HepG2 (cell line): ENCODE results near the gene ACSS3. TPM values are rescaled to one million over a fixed set of nuclear protein-coding genes. Genes with fewer than 3 reads are reported as not detected.

ENCODE experiments used
- ATAC-seq: fragments of 200-7000 bp; cut with Tn5 transposase; 3 replicates; pipeline ENCODE4 v1.9.1; 2020; ENCODE audit warnings: mild to moderate bottlenecking, moderate library complexity
- BruUV-seq: library from RNA; stranded (reverse); fragments of 400-500 nt; replicated peaks from 2 replicates; lab custom pipeline; 2021; lab: Mats Ljungman, UMichigan
- CTCF ChIA-PET: fragments of 300-600 bp; formaldehyde crosslinking; extraction: SDS; loops from one replicate; lab custom pipeline; 2021; ENCODE audit warnings: low total read pairs, inconsistent platforms, low intra/inter-chr PET ratio; lab: Yijun Ruan, JAX
- POLR2A ChIA-PET: fragments of 350-600 bp; sonication (Branson Sonifier 250); formaldehyde crosslinking; loops from one replicate; lab custom pipeline; 2020; ENCODE audit warnings: antibody characterized with exemption, inconsistent platforms; lab: Yijun Ruan, JAX
- DNase-seq: peaks from one replicate; pipeline ENCODE4 v3.0.0-alpha.2; 2015; ENCODE audit warnings: low spot score
- FAIRE-seq: peaks from 3 replicates; lab custom pipeline; 2011; peaks lifted over from hg19 to GRCh38; lab: Jason Lieb, UNC
- H2AFZ ChIP-seq: one replicate; pipeline ENCODE4 v1.6.1; 2011; ENCODE audit warnings: low read length, inconsistent platforms
- H3K27ac ChIP-seq: fragments of 300-600 bp; 3 replicates; pipeline ENCODE4 v1.8.0; 2011; ENCODE audit warnings: mixed run types, mild to moderate bottlenecking, mixed read lengths, low read length, inconsistent platforms; ENCODE audit not compliant: insufficient read depth; ENCODE audit errors: extremely low read length
- H3K27me3 ChIP-seq, 2 experiments: fragments of 200-600 bp in 1 of 2; 2 replicates in 1 of 2; 3 replicates in 1 of 2; pipeline versions ENCODE4 v1.6.0 to v1.8.0; 2011; ENCODE audit warnings: low read length in 2 of 2, mild to moderate bottlenecking in 2 of 2, moderate library complexity in 2 of 2, inconsistent platforms in 1 of 2; ENCODE audit not compliant: insufficient read depth in 2 of 2, control insufficient read depth in 1 of 2
- H3K36me3 ChIP-seq, 2 experiments: fragments of 200-600 bp in 1 of 2; replicated peaks in 1 of 2; 2 replicates in 1 of 2; 3 replicates in 1 of 2; pipeline versions ENCODE4 v1.5.1 to v1.8.0; 2011; ENCODE audit warnings: low read length in 2 of 2, inconsistent platforms in 1 of 2; ENCODE audit not compliant: insufficient read depth in 2 of 2, control insufficient read depth in 1 of 2
- H3K4me1 ChIP-seq: 2 replicates; pipeline ENCODE4 v1.5.1; 2012; ENCODE audit warnings: low read length, inconsistent platforms; ENCODE audit not compliant: insufficient read depth
- H3K4me2 ChIP-seq: 2 replicates; pipeline ENCODE4 v1.6.0; 2011; ENCODE audit warnings: low read depth, low read length, inconsistent platforms
- H3K4me3 ChIP-seq, 3 experiments: fragments of 200-600 bp in 1 of 3; sonication (generic), shearing (Covaris generic) in 1 of 3; replicated peaks in 1 of 3; 2 replicates each; pipeline ENCODE4 v1.5.1; 2011 to 2016; ENCODE audit warnings: low read length in 3 of 3, inconsistent platforms in 2 of 3, low read depth in 2 of 3, mild to moderate bottlenecking in 2 of 3, control low read depth in 1 of 3, mixed read lengths in 1 of 3; ENCODE audit not compliant: insufficient read depth in 1 of 3
- H3K79me2 ChIP-seq: one replicate; pipeline ENCODE4 v1.6.1; 2011; ENCODE audit warnings: low read length, inconsistent platforms; ENCODE audit not compliant: insufficient read depth
- H3K9ac ChIP-seq: 2 replicates; pipeline ENCODE4 v1.6.0; 2011; ENCODE audit warnings: mild to moderate bottlenecking, low read depth, low read length, inconsistent platforms; ENCODE audit not compliant: insufficient read depth
- H3K9me3 ChIP-seq: 2 replicates; pipeline ENCODE4 v1.5.1; 2012; ENCODE audit warnings: mild to moderate bottlenecking, low read length
- H4K20me1 ChIP-seq: 2 replicates; pipeline ENCODE4 v1.6.0; 2011; ENCODE audit warnings: inconsistent platforms, mild to moderate bottlenecking, low read length, moderate library complexity; ENCODE audit not compliant: insufficient read depth
- CEBPG ChIP-seq: IDR thresholded peaks from 2 replicates; pipeline ENCODE4 v1.6.1; 2016
- EP300 ChIP-seq, 3 experiments: sonication (generic) in 1 of 3; formaldehyde crosslinking in 1 of 3; IDR thresholded peaks; 2 replicates each; pipeline versions ENCODE4 v1.5.1 to v1.6.1; 2011 to 2020; ENCODE audit warnings: low read depth in 2 of 3, low read length in 2 of 3, borderline replicate concordance in 1 of 3, improper control_type of control experiment in 1 of 3, mild to moderate bottlenecking in 1 of 3, missing genetic modification reagents in 1 of 3, moderate library complexity in 1 of 3
- FOXA1 ChIP-seq, 2 experiments: fragments of 450-650 bp in 1 of 2; sonication (generic) in 1 of 2; formaldehyde crosslinking in 1 of 2; IDR thresholded peaks; 2 replicates each; pipeline versions ENCODE4 v1.4.0 to v1.6.1; 2016 to 2020; ENCODE audit warnings: missing genetic modification reagents in 1 of 2
- FOXK2 ChIP-seq: fragments of 450-650 bp; IDR thresholded peaks from 2 replicates; pipeline ENCODE4 v1.6.1; 2016
- IRF2 ChIP-seq: IDR thresholded peaks from 2 replicates; pipeline ENCODE4 v1.6.1; 2018; ENCODE audit warnings: missing genetic modification reagents, missing compliant biosample characterization
- KMT2B ChIP-seq: IDR thresholded peaks from 2 replicates; pipeline ENCODE4 v1.6.1; 2016; ENCODE audit warnings: missing genetic modification reagents, missing compliant biosample characterization
- SAP130 ChIP-seq: IDR thresholded peaks from 2 replicates; pipeline ENCODE4 v1.6.1; 2016; ENCODE audit warnings: low read depth
- TRIM22 ChIP-seq: fragments of 450-650 bp; IDR thresholded peaks from 2 replicates; pipeline ENCODE4 v1.6.1; 2017
- ZBTB26 ChIP-seq: IDR thresholded peaks from 2 replicates; pipeline ENCODE4 v1.6.1; 2016; ENCODE audit warnings: missing compliant biosample characterization, missing genetic modification reagents, borderline replicate concordance
- ZNF12 ChIP-seq: sonication (generic); formaldehyde crosslinking; IDR thresholded peaks from 2 replicates; pipeline ENCODE4 v1.5.0; 2020; ENCODE audit warnings: missing genetic modification reagents
- ZNF333 ChIP-seq: sonication (generic); formaldehyde crosslinking; IDR thresholded peaks from 2 replicates; pipeline ENCODE4 v1.4.0; 2020; ENCODE audit warnings: mild to moderate bottlenecking, missing genetic modification reagents, borderline replicate concordance
- ZNF710 ChIP-seq: sonication (generic); formaldehyde crosslinking; IDR thresholded peaks from 2 replicates; pipeline ENCODE4 v1.5.0; 2020; ENCODE audit warnings: mild to moderate bottlenecking, missing genetic modification reagents, borderline replicate concordance
- ZNF761 ChIP-seq: sonication (generic); formaldehyde crosslinking; conservative IDR thresholded peaks from 2 replicates; pipeline ENCODE4 v1.4.0; 2020; ENCODE audit warnings: mild to moderate bottlenecking, missing genetic modification reagents
- WGBS: methylation state at CpG from one replicate; pipeline ENCODE4 v1.1.6; 2017; ENCODE audit warnings: low lambda C conversion rate; 5-methylcytosine and 5-hydroxymethylcytosine counted together
- in situ Hi-C: cut with HindIII; loops from 2 replicates; pipeline ENCODE4 v1.10.0; 2017; ENCODE audit warnings: low pct_unique_long_range_greater_than_20kb; ENCODE audit not compliant: extremely low pct_ligation_motif_present
- intact Hi-C: fragments of 100-400 bp; cut with micrococcal nuclease; formaldehyde crosslinking; loops from one replicate; pipeline ENCODE4 v1.10.0; 2022; ENCODE audit not compliant: unreplicated experiment
- polyA plus RNA-seq, 8 experiments: library from polyadenylated mRNA; depleted of rRNA in 3 of 8; stranded (reverse) in 7 of 8; unstranded in 1 of 8; fragments of >200 nt; fragmentation: Illumina TruSeq in 4 of 8; extraction: Trizol in 4 of 8; gene quantifications; 2 replicates each; pipeline versions ENCODE4 v1.2.1 to v1.2.3, GENCODE V29; 2011 to 2016; ENCODE audit warnings: low read depth in 4 of 8, missing spikeins in 1 of 8, mixed read lengths in 1 of 8; ENCODE audit not compliant: insufficient read depth in 1 of 8
- total RNA-seq, 5 experiments: library from RNA; depleted of rRNA; stranded (reverse); fragments of >200 nt; fragmentation: Illumina TruSeq; extraction: Trizol; gene quantifications; 2 replicates each; pipeline ENCODE4 v1.2.3, GENCODE V29; 2016; ENCODE audit warnings: low read depth in 1 of 5
- TF ChIP-seq, protein P1 (sequence below), 2 experiments: fragments of 450-650 bp in 1 of 2; sonication (generic) in 1 of 2; formaldehyde crosslinking; IDR thresholded peaks; 2 replicates each; pipeline versions ENCODE4 v1.5.0 to v1.8.0; 2020 to 2022; ENCODE audit warnings: mild to moderate bottlenecking in 1 of 2, missing genetic modification reagents in 1 of 2
- TF ChIP-seq, protein P2 (sequence below): fragments of 450-650 bp; IDR thresholded peaks from 2 replicates; pipeline ENCODE4 v1.6.1; 2016

ACSS3 gene
- total and polyA plus RNA-seq, 2 of the 13 experiments (the other 11 are each of a cell fraction or from before 2014, with no cell fraction given): 79.5 to 86.3 TPM

- TF ChIP-seq, protein P1, sequence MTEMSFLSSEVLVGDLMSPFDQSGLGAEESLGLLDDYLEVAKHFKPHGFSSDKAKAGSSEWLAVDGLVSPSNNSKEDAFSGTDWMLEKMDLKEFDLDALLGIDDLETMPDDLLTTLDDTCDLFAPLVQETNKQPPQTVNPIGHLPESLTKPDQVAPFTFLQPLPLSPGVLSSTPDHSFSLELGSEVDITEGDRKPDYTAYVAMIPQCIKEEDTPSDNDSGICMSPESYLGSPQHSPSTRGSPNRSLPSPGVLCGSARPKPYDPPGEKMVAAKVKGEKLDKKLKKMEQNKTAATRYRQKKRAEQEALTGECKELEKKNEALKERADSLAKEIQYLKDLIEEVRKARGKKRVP (CRISPR knock-in tag; IDR thresholded peaks at IDR 0.05): 0 out of 4 replicates have a peak, but pooled peaks of 1 of the 2 experiments have one; percentile 26
- TF ChIP-seq ZNF710 (no peak), EP300 (IDR thresholded peaks at IDR 0.05; ENCODE audit: low read depth in 2 of 2, low read length in 2 of 2) (peak in 1 of 2 experiments; percentile 50; a peak in 1 of 4 replicates), EP300 (CRISPR knock-in tag; IDR thresholded peaks at IDR 0.05; ENCODE audit: borderline replicate concordance) (no peak), CEBPG (CRISPR knock-in tag) (peak; percentile 48; the same call in 1 of the 2 replicates), FOXA1 (IDR thresholded peaks at IDR 0.05) (no peak), FOXA1 (CRISPR knock-in tag; IDR thresholded peaks at IDR 0.05) (no peak), KMT2B (CRISPR knock-in tag) (no peak)
These were observed 63.3 kb downstream of the ACSS3 start (continued) for GRCh38 chr12:81141217-81141616.

- H3K9ac ChIP-seq: no peak overlapping the region
- intact Hi-C loops (loop anchor here (1.0 to 5.0 kb wide), 3 partner anchors 14 to 206 kb away; partner anchors contain the start of genes ACSS3 and LIN7A), in situ Hi-C loops (loop anchor here (5.0 kb wide), 1 partner anchor 66 kb away; the partner anchor contains the start of gene ACSS3)
- H3K36me3 ChIP-seq: peaks cover 0 to 1% of the 10 kb centered on the region in 2 experiments; a peak in 3 of 5 replicates
- no peak overlapping the region for H3K4me3 ChIP-seq
- ChIA-PET CTCF (no interaction called here), POLR2A (interaction anchor here (0.6 to 2.4 kb wide), 4 partner anchors 58 to 207 kb away, joined by 3 to 10 read pairs (median 6); no protein-coding TSS in a partner anchor)
- peaks cover 8% of the 10 kb centered on the region for H3K79me2 ChIP-seq
- H3K4me2 ChIP-seq: peak overlapping the region; percentile 34; the same call in 1 of the 2 replicates
- no peaks in the 10 kb centered on the region for H3K9me3 ChIP-seq
- peaks cover 81% of the 10 kb centered on the region for H3K4me1 ChIP-seq
- DNase-seq (peak; percentile 98), ATAC-seq (peak; percentile 93), FAIRE-seq (peak; percentile 96)
- WGBS: 0% methylated on average over 5 of the region's 5 CpGs
- H4K20me1 ChIP-seq: no peaks in the 10 kb centered on the region
- H3K27me3 ChIP-seq: no peaks in the 10 kb centered on the region
- no peak overlapping the region for H2AFZ ChIP-seq
- peak overlapping the region; percentile 76 for H3K27ac ChIP-seq
- no TSS peak for BruUV-seq
- TF ChIP-seq SAP130 (CRISPR knock-in tag): peak; percentile 90
- TF ChIP-seq ZBTB26: no peak
- no peak for TF ChIP-seq TRIM22
- TF ChIP-seq FOXK2: 0 out of 2 replicates have a peak, but pooled peaks have one; percentile 46
- TF ChIP-seq, protein P2, sequence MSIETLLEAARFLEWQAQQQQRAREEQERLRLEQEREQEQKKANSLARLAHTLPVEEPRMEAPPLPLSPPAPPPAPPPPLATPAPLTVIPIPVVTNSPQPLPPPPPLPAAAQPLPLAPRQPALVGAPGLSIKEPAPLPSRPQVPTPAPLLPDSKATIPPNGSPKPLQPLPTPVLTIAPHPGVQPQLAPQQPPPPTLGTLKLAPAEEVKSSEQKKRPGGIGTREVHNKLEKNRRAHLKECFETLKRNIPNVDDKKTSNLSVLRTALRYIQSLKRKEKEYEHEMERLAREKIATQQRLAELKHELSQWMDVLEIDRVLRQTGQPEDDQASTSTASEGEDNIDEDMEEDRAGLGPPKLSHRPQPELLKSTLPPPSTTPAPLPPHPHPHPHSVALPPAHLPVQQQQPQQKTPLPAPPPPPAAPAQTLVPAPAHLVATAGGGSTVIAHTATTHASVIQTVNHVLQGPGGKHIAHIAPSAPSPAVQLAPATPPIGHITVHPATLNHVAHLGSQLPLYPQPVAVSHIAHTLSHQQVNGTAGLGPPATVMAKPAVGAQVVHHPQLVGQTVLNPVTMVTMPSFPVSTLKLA: no peak
- no peak for TF ChIP-seq ZNF12 (CRISPR knock-in tag)
- peak; percentile 90 for TF ChIP-seq IRF2
- no peak for TF ChIP-seq ZNF761 (CRISPR knock-in tag)
- no peak for TF ChIP-seq ZNF333 (CRISPR knock-in tag)
These were observed 65.2 kb downstream of the ACSS3 start for GRCh38 chr12:81143057-81143456.
